Effector memory CD4-positive, alpha-beta T cell (primary cell): ENCODE results near the gene CSRP1.

Experiments used
- DNase-seq, 3 donors: peaks; one replicate each; pipeline ENCODE4 v3.0.0-alpha.2; 2020
- H3K27ac ChIP-seq: 2 replicates; pipeline ENCODE4 v1.7.0; 2013; ENCODE audit warnings: mild to moderate bottlenecking, low read length, moderate library complexity; ENCODE audit not compliant: insufficient read depth, poor library complexity, severe bottlenecking
- H3K27me3 ChIP-seq: replicated peaks from 2 replicates; pipeline ENCODE4 v1.7.0; 2013; ENCODE audit warnings: mild to moderate bottlenecking, low read length; ENCODE audit not compliant: insufficient read depth, control insufficient read depth, poor library complexity, severe bottlenecking
- H3K36me3 ChIP-seq: 2 replicates; pipeline ENCODE4 v1.7.0; 2013; ENCODE audit warnings: mild to moderate bottlenecking, low read length, moderate library complexity; ENCODE audit not compliant: control insufficient read depth, insufficient read depth
- H3K4me1 ChIP-seq: 2 replicates; pipeline ENCODE4 v1.7.0; 2013; ENCODE audit warnings: low read length, mild to moderate bottlenecking; ENCODE audit not compliant: control insufficient read depth, insufficient read depth, poor library complexity, severe bottlenecking
- H3K4me3 ChIP-seq: 2 replicates; pipeline ENCODE4 v1.7.0; 2013; ENCODE audit warnings: low read length, low read depth, mild to moderate bottlenecking; ENCODE audit not compliant: insufficient read depth, poor library complexity, severe bottlenecking
- H3K9me3 ChIP-seq: 2 replicates; pipeline ENCODE4 v1.7.0; 2013; ENCODE audit warnings: mild to moderate bottlenecking, low read length, moderate library complexity; ENCODE audit not compliant: control insufficient read depth

CSRP1 gene

GRCh38 chr1:201444792-201445191, 62.1 kb downstream of the CSRP1 start:
- H3K36me3 ChIP-seq = no peaks in the 10 kb centered on the region
- no peak for DNase-seq

GRCh38 chr1:201443747-201444146, 63.2 kb downstream of the CSRP1 start:
- Histone ChIP-seq H3K4me1 (no peaks in the 10 kb centered on the region), H3K9me3 (no peaks in the 10 kb centered on the region), H3K27ac (no peak overlapping the region), H3K27me3 (no peaks in the 10 kb centered on the region), H3K4me3 (no peak overlapping the region), H3K36me3 (no peaks in the 10 kb centered on the region)
- DNase-seq = no peak

More at GRCh38 chr1:201444792-201445191, 62.1 kb downstream of the CSRP1 start:
- Histone ChIP-seq H3K27ac (no peak overlapping the region), H3K4me3 (no peak overlapping the region), H3K9me3 (no peaks in the 10 kb centered on the region), H3K4me1 (no peaks in the 10 kb centered on the region), H3K27me3 (no peaks in the 10 kb centered on the region)

- no peak for DNase-seq
- no peaks in the 10 kb centered on the region for H3K4me1 ChIP-seq
- H3K27ac ChIP-seq = no peak overlapping the region
- peaks cover 2% of the 10 kb centered on the region for H3K27me3 ChIP-seq
- H3K36me3 ChIP-seq = no peaks in the 10 kb centered on the region
- H3K4me3 ChIP-seq = no peak overlapping the region
- no peaks in the 10 kb centered on the region for H3K9me3 ChIP-seq
These were observed 70.0 kb downstream of the CSRP1 start for GRCh38 chr1:201436969-201437368.

- Histone ChIP-seq H3K4me1 (no peaks in the 10 kb centered on the region), H3K27me3 (peaks cover 4% of the 10 kb centered on the region), H3K4me3 (no peak overlapping the region), H3K36me3 (no peaks in the 10 kb centered on the region), H3K27ac (no peak overlapping the region), H3K9me3 (no peaks in the 10 kb centered on the region)
- no peak for DNase-seq
These were observed 70.5 kb downstream of the CSRP1 start for GRCh38 chr1:201436393-201436792.

- no peak overlapping the region for H3K27ac ChIP-seq
- no peaks in the 10 kb centered on the region for H3K4me1 ChIP-seq
- peaks cover 6% of the 10 kb centered on the region for H3K27me3 ChIP-seq
- no peak for DNase-seq
- no peak overlapping the region for H3K4me3 ChIP-seq
- H3K36me3 ChIP-seq = no peaks in the 10 kb centered on the region
- no peaks in the 10 kb centered on the region for H3K9me3 ChIP-seq
These were observed 72.7 kb downstream of the CSRP1 start for GRCh38 chr1:201434266-201434665.

GRCh38 chr1:201433609-201434008, 73.3 kb downstream of the CSRP1 start:
- no peak for DNase-seq
- Histone ChIP-seq H3K27me3 (peaks cover 6% of the 10 kb centered on the region), H3K4me3 (no peak overlapping the region), H3K9me3 (no peaks in the 10 kb centered on the region), H3K4me1 (no peaks in the 10 kb centered on the region), H3K27ac (no peak overlapping the region), H3K36me3 (no peaks in the 10 kb centered on the region)
